Medulla oblongata (tissue), 1 donor: ENCODE results near the gene ZNF300.
"Not testable (repeated sequence)": the region's sequence is repeated elsewhere in the genome, so short reads cannot be mapped to it uniquely, and the experiment has no call there.

ENCODE experiments used
- DNase-seq: peaks from one replicate; pipeline ENCODE4 v3.0.0-alpha.2; 2015; ENCODE audit errors: extremely low spot score

Gene ZNF300

GRCh38 chr5:150845185-150845859 is 59.5 kb downstream of the ZNF300 start:
- not testable (repeated sequence) for DNase-seq
